Upper lobe of right lung (tissue), 1 donor: ENCODE data around the gene CLOCK. TPM values are rescaled to one million over a fixed set of nuclear protein-coding genes. Genes with fewer than 3 reads are reported as not detected.
A peak's percentile ranks its signal among the peaks of the same experiment; 100 is the strongest.

Source experiments
- ATAC-seq: fragments of 200-7000 bp; cut with Tn5 transposase; one replicate; pipeline ENCODE4 v1.9.1; 2020; ENCODE audit warnings: mild to moderate bottlenecking, moderate library complexity
- DNase-seq: peaks from one replicate; pipeline ENCODE4 v3.0.0-alpha.2; 2020
- H3K27ac ChIP-seq: fragments of 200-600 bp; one replicate; pipeline ENCODE4 v1.8.0; 2022
- H3K27me3 ChIP-seq: fragments of 200-600 bp; one replicate; pipeline ENCODE4 v1.8.0; 2022; ENCODE audit warnings: mild to moderate bottlenecking
- H3K36me3 ChIP-seq: fragments of 200-600 bp; one replicate; pipeline ENCODE4 v1.8.0; 2022
- H3K4me1 ChIP-seq: fragments of 200-600 bp; one replicate; pipeline ENCODE4 v1.8.0; 2022
- H3K4me3 ChIP-seq: fragments of 200-600 bp; one replicate; pipeline ENCODE4 v1.8.0; 2022; ENCODE audit warnings: mild to moderate bottlenecking
- H3K9me3 ChIP-seq: fragments of 200-600 bp; one replicate; pipeline ENCODE4 v1.8.0; 2022
- CTCF ChIP-seq: fragments of 200-600 bp; IDR thresholded peaks from one replicate; pipeline ENCODE4 v1.8.0; 2022; ENCODE audit warnings: antibody characterized with exemption
- intact Hi-C: fragments of 100-400 bp; cut with DNase I; formaldehyde crosslinking; loops from one replicate; pipeline ENCODE4 v1.11.0; 2022
- total RNA-seq: library from RNA; stranded (reverse); fragmentation: NEBNext Ultra II Directional; extraction: Animal tissue kit (Norgen Biotek cat#: 25700); gene quantifications from one replicate; pipeline ENCODE4 v1.2.1, GENCODE V29; 2021
- donor health status: DM: no; HTN: yes; CAD: no; lungs with severe emphysema.

Gene CLOCK
- total RNA-seq, 1 donor from 2014 or later = 24.2 TPM

GRCh38 chr4:55437823-55438222 is 108.9 kb downstream of the CLOCK start:
- Histone ChIP-seq H3K27ac (no peak overlapping the region), H3K36me3 (peaks cover 71% of the 10 kb centered on the region), H3K4me3 (no peak overlapping the region), H3K4me1 (peaks cover 6% of the 10 kb centered on the region), H3K9me3 (no peaks in the 10 kb centered on the region), H3K27me3 (no peaks in the 10 kb centered on the region)
- TF ChIP-seq CTCF = no peak
- DNase-seq = no peak
- ATAC-seq = no peak
- intact Hi-C loops = no loop called here

GRCh38 chr4:55437356-55437796 is 109.3 kb downstream of the CLOCK start:
- ATAC-seq = no peak
- H3K36me3 ChIP-seq = peaks cover 69% of the 10 kb centered on the region
- no peak overlapping the region for H3K27ac ChIP-seq

GRCh38 chr4:55435141-55435841 is 111.4 kb downstream of the CLOCK start:
- Histone ChIP-seq H3K9me3 (no peaks in the 10 kb centered on the region), H3K36me3 (peaks cover 68% of the 10 kb centered on the region), H3K27me3 (no peaks in the 10 kb centered on the region), H3K4me3 (no peak overlapping the region), H3K27ac (no peak overlapping the region), H3K4me1 (peaks cover 6% of the 10 kb centered on the region)
- TF ChIP-seq CTCF = peak; percentile 19
- no peak for DNase-seq
- peak; percentile 65 for ATAC-seq
- intact Hi-C loops = no loop called here

More at GRCh38 chr4:55437356-55437796, 109.3 kb downstream of the CLOCK start:
- no peak for TF ChIP-seq CTCF
- Histone ChIP-seq H3K4me1 (peaks cover 6% of the 10 kb centered on the region), H3K27me3 (no peaks in the 10 kb centered on the region), H3K9me3 (no peaks in the 10 kb centered on the region), H3K4me3 (no peak overlapping the region)
- DNase-seq = no peak
- intact Hi-C loops = no loop called here

GRCh38 chr4:55431710-55432336 is 114.9 kb downstream of the CLOCK start:
- H3K4me1 ChIP-seq = peaks cover 6% of the 10 kb centered on the region
- no peak for TF ChIP-seq CTCF
- H3K9me3 ChIP-seq = no peaks in the 10 kb centered on the region
- H3K27ac ChIP-seq = no peak overlapping the region
- ATAC-seq (peak; percentile 68), DNase-seq (no peak)
- H3K36me3 ChIP-seq = peaks cover 88% of the 10 kb centered on the region
- no peak overlapping the region for H3K4me3 ChIP-seq
- H3K27me3 ChIP-seq = no peaks in the 10 kb centered on the region
- intact Hi-C loops = no loop called here

- Histone ChIP-seq H3K9me3 (no peaks in the 10 kb centered on the region), H3K36me3 (peaks cover 97% of the 10 kb centered on the region), H3K27ac (no peak overlapping the region), H3K4me3 (no peak overlapping the region), H3K27me3 (no peaks in the 10 kb centered on the region), H3K4me1 (no peaks in the 10 kb centered on the region)
- intact Hi-C loops = no loop called here
- ATAC-seq (no peak), DNase-seq (no peak)
- no peak for TF ChIP-seq CTCF
These were observed 121.9 kb downstream of the CLOCK start for GRCh38 chr4:55424791-55425190.
